GM23338 (cell line): Measurements from ENCODE around the gene INO80B. TPM values are rescaled to one million over a fixed set of nuclear protein-coding genes. Genes with fewer than 3 reads are reported as not detected.

ENCODE experiments used
- ATAC-seq: fragments of 200-7000 bp; cut with Tn5 transposase; 3 replicates; pipeline ENCODE4 v1.9.1; 2020
- DNase-seq: peaks from one replicate; pipeline ENCODE4 v3.0.0-alpha.2; 2015; ENCODE audit warnings: low spot score
- H2AFZ ChIP-seq: fragments of 200-600 bp; sonication (generic); 2 replicates; pipeline ENCODE4 v1.8.0; 2016; ENCODE audit warnings: antibody characterized with exemption, mild to moderate bottlenecking, moderate library complexity
- H3F3A ChIP-seq: fragments of 200-600 bp; sonication (generic); replicated peaks from 2 replicates; pipeline ENCODE4 v1.8.0; 2017; ENCODE audit warnings: antibody characterized with exemption, mixed run types, low read depth
- H3K27ac ChIP-seq: fragments of 200-600 bp; sonication (generic); 2 replicates; pipeline ENCODE4 v1.6.1; 2016; ENCODE audit warnings: low read depth
- H3K27me3 ChIP-seq: fragments of 200-600 bp; sonication (generic); 2 replicates; pipeline ENCODE4 v1.8.0; 2016; ENCODE audit warnings: mild to moderate bottlenecking, mixed run types, moderate library complexity; ENCODE audit not compliant: insufficient read depth
- H3K36me3 ChIP-seq: fragments of 200-600 bp; sonication (generic); 2 replicates; pipeline ENCODE4 v1.8.0; 2016; ENCODE audit warnings: mild to moderate bottlenecking; ENCODE audit not compliant: insufficient read depth
- H3K4me1 ChIP-seq: fragments of 200-600 bp; sonication (generic); 2 replicates; pipeline ENCODE4 v1.8.0; 2016; ENCODE audit warnings: mild to moderate bottlenecking, moderate library complexity; ENCODE audit not compliant: insufficient read depth
- H3K4me2 ChIP-seq: fragments of 200-600 bp; sonication (generic); 2 replicates; pipeline ENCODE4 v1.7.1; 2017; ENCODE audit warnings: mixed run types
- H3K4me3 ChIP-seq: fragments of 200-600 bp; sonication (generic); 2 replicates; pipeline ENCODE4 v1.6.1; 2016; ENCODE audit warnings: mixed run types
- H3K79me2 ChIP-seq: fragments of 200-600 bp; sonication (generic); replicated peaks from 2 replicates; pipeline ENCODE4 v1.8.0; 2017; ENCODE audit warnings: mild to moderate bottlenecking; ENCODE audit not compliant: insufficient read depth
- H3K9me2 ChIP-seq: fragments of 200-600 bp; sonication (generic); 2 replicates; pipeline ENCODE4 v1.8.0; 2017; ENCODE audit not compliant: insufficient read depth
- H4K20me1 ChIP-seq: fragments of 200-600 bp; sonication (generic); replicated peaks from 2 replicates; pipeline ENCODE4 v1.8.0; 2017; ENCODE audit warnings: mild to moderate bottlenecking; ENCODE audit not compliant: insufficient read depth
- H3K27ac Mint-ChIP-seq: 2 replicates; pipeline ENCODE4 v1.8.0; 2020; ENCODE audit warnings: inconsistent platforms, mild to moderate bottlenecking, moderate library complexity, mixed read lengths
- H3K27me3 Mint-ChIP-seq: 3 replicates; pipeline ENCODE4 v1.8.0; 2022; ENCODE audit warnings: low read depth, mild to moderate bottlenecking, moderate library complexity, mixed read lengths, inconsistent platforms; ENCODE audit not compliant: insufficient read depth, poor library complexity
- H3K36me3 Mint-ChIP-seq: 3 replicates; pipeline ENCODE4 v1.8.0; 2021; ENCODE audit warnings: low read depth, mild to moderate bottlenecking, inconsistent platforms, moderate library complexity, mixed read lengths
- H3K4me1 Mint-ChIP-seq: 3 replicates; pipeline ENCODE4 v1.8.0; 2020; ENCODE audit warnings: mild to moderate bottlenecking, inconsistent platforms, mixed read lengths
- H3K4me3 Mint-ChIP-seq: 3 replicates; pipeline ENCODE4 v1.8.0; 2021; ENCODE audit warnings: moderate library complexity, mild to moderate bottlenecking, inconsistent platforms, mixed read lengths
- H3K9me3 Mint-ChIP-seq: 3 replicates; pipeline ENCODE4 v1.8.0; 2020; ENCODE audit warnings: moderate library complexity, mild to moderate bottlenecking, inconsistent platforms, mixed read lengths
- CREB1 ChIP-seq: fragments of 250-450 bp; sonication (Bioruptor Pico); IDR thresholded peaks from 2 replicates; pipeline ENCODE4 v1.5.0; 2020; ENCODE audit warnings: low read depth, mild to moderate bottlenecking, moderate library complexity
- EZH2 ChIP-seq: fragments of 200-600 bp; sonication (generic); IDR thresholded peaks from one replicate; pipeline ENCODE4 v1.8.0; 2017; ENCODE audit warnings: antibody characterized with exemption, mild to moderate bottlenecking, low read depth; ENCODE audit not compliant: unreplicated experiment
- EZH2phosphoT487 ChIP-seq: fragments of 200-600 bp; sonication (generic); IDR thresholded peaks from one replicate; pipeline ENCODE4 v1.8.1; 2018; ENCODE audit warnings: antibody characterized with exemption; ENCODE audit not compliant: unreplicated experiment
- JUNB ChIP-seq: IDR thresholded peaks from one replicate; pipeline ENCODE4 v1.6.1; 2016; ENCODE audit warnings: antibody characterized with exemption; ENCODE audit not compliant: unreplicated experiment
- NANOG ChIP-seq: IDR thresholded peaks from 2 replicates; pipeline ENCODE4 v1.6.1; 2016; ENCODE audit warnings: antibody characterized with exemption, borderline replicate concordance
- POLR2AphosphoS5 ChIP-seq: IDR thresholded peaks from 2 replicates; pipeline ENCODE4 v1.6.1; 2016; ENCODE audit warnings: antibody characterized with exemption, low read depth
- STAT1 ChIP-seq: IDR thresholded peaks from one replicate; pipeline ENCODE4 v1.6.1; 2016; ENCODE audit warnings: antibody characterized with exemption; ENCODE audit not compliant: unreplicated experiment
- ZNF114 ChIP-seq: fragments of 250-450 bp; sonication (Bioruptor Pico); IDR thresholded peaks from 2 replicates; pipeline ENCODE4 v1.5.0; 2020; ENCODE audit warnings: mild to moderate bottlenecking, moderate library complexity
- ZNF331 ChIP-seq: fragments of 250-450 bp; sonication (Bioruptor Pico); IDR thresholded peaks from 2 replicates; pipeline ENCODE4 v1.5.0; 2020; ENCODE audit warnings: low read depth, mild to moderate bottlenecking, moderate library complexity
- polyA plus RNA-seq: library from polyadenylated mRNA; unstranded; fragments of >200 nt; fragmentation: Nextera tagmentation; extraction: Ambion mirVana; gene quantifications from 2 replicates; pipeline ENCODE4 v1.2.1, GENCODE V29; 2016
- total RNA-seq: library from RNA; depleted of rRNA; stranded (reverse); fragments of >200 nt; shearing (Covaris generic); gene quantifications from 2 replicates; pipeline ENCODE4 v1.2.3, GENCODE V29; 2014
- TF ChIP-seq, protein P1 (sequence below): IDR thresholded peaks from one replicate; pipeline ENCODE4 v1.6.1; 2018; ENCODE audit warnings: antibody characterized with exemption; ENCODE audit not compliant: unreplicated experiment
- TF ChIP-seq, protein P2 (sequence below), 2 experiments: fragments of 200-600 bp in 1 of 2; sonication (generic) in 1 of 2; conservative IDR thresholded peaks; 2 replicates each; pipeline versions ENCODE4 v1.5.1 to v1.6.1; 2016 to 2017; ENCODE audit warnings: antibody characterized with exemption in 2 of 2, low read depth in 2 of 2, mild to moderate bottlenecking in 2 of 2, moderate library complexity in 1 of 2
- TF ChIP-seq, protein P3 (sequence below): IDR thresholded peaks from 2 replicates; pipeline ENCODE4 v1.6.1; 2016; ENCODE audit warnings: antibody characterized with exemption
- TF ChIP-seq, protein P4 (sequence below): fragments of 250-450 bp; sonication (Bioruptor Pico); IDR thresholded peaks from 2 replicates; pipeline ENCODE4 v1.5.0; 2020; ENCODE audit warnings: mild to moderate bottlenecking, moderate library complexity

INO80B gene
- total and polyA plus RNA-seq, 2 experiments from 2014 or later = 5.1 to 21.8 TPM

DNA sequence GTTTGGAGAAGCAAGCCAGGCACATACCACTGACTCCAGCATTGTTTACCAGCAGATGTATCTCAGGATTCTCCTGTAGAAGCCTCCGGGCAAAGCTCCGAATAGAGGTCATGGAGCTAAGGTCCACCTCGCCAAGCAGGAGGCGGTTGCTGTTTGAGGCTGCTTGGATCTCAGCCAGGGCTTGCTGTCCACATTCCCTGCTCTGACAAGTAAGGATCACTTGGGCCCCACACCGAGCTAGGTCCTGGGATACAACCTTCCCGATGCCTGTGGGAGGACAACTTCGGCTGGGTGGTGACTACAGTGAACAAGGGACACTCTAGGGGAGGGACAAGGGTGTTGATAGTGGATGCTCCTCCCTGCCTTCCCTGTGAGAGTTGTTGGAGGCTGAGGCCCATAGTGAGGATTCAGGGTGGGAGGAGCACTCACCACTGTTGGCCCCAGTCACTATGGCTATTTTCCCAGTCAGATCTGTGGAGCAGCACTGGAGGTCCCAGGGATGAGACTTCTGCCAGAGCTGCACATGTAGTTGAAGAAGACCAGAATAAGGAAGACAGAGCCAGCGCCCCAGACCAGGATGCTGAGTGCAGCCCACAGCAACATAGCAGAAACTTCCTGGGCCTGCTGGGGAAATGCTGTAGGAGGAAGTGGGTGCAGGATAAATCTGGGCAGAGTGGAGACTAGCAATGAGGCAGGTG, 41.7 kb upstream of the INO80B start:
- Histone ChIP-seq H3F3A (0 out of 2 replicates have a peak, but pooled peaks cover 2% of the 10 kb centered on the region), H3K36me3 (no peaks in the 10 kb centered on the region), H4K20me1 (no peaks in the 10 kb centered on the region), H3K4me2 (no peak overlapping the region), H2AFZ (no peak overlapping the region), H3K4me3 (no peak overlapping the region), H3K9me2 (no peaks in the 10 kb centered on the region), H3K4me1 (peaks cover 16% of the 10 kb centered on the region), H3K27me3 (peaks cover 35% of the 10 kb centered on the region), H3K79me2 (no peaks in the 10 kb centered on the region), H3K27ac (no peak overlapping the region)
- no peaks in the 10 kb centered on the region for H3K36me3 Mint-ChIP-seq
- DNase-seq (no peak), ATAC-seq (no peak)
- H3K4me3 Mint-ChIP-seq = no peak overlapping the region
- H3K4me1 Mint-ChIP-seq = peaks cover 13% of the 10 kb centered on the region; the same call in 2 of the 3 replicates
- no peaks in the 10 kb centered on the region for H3K9me3 Mint-ChIP-seq
- no peak for TF ChIP-seq CREB1 (CRISPR knock-in tag)
- TF ChIP-seq, protein P1, sequence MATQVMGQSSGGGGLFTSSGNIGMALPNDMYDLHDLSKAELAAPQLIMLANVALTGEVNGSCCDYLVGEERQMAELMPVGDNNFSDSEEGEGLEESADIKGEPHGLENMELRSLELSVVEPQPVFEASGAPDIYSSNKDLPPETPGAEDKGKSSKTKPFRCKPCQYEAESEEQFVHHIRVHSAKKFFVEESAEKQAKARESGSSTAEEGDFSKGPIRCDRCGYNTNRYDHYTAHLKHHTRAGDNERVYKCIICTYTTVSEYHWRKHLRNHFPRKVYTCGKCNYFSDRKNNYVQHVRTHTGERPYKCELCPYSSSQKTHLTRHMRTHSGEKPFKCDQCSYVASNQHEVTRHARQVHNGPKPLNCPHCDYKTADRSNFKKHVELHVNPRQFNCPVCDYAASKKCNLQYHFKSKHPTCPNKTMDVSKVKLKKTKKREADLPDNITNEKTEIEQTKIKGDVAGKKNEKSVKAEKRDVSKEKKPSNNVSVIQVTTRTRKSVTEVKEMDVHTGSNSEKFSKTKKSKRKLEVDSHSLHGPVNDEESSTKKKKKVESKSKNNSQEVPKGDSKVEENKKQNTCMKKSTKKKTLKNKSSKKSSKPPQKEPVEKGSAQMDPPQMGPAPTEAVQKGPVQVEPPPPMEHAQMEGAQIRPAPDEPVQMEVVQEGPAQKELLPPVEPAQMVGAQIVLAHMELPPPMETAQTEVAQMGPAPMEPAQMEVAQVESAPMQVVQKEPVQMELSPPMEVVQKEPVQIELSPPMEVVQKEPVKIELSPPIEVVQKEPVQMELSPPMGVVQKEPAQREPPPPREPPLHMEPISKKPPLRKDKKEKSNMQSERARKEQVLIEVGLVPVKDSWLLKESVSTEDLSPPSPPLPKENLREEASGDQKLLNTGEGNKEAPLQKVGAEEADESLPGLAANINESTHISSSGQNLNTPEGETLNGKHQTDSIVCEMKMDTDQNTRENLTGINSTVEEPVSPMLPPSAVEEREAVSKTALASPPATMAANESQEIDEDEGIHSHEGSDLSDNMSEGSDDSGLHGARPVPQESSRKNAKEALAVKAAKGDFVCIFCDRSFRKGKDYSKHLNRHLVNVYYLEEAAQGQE = no peak
- TF ChIP-seq, protein P2, sequence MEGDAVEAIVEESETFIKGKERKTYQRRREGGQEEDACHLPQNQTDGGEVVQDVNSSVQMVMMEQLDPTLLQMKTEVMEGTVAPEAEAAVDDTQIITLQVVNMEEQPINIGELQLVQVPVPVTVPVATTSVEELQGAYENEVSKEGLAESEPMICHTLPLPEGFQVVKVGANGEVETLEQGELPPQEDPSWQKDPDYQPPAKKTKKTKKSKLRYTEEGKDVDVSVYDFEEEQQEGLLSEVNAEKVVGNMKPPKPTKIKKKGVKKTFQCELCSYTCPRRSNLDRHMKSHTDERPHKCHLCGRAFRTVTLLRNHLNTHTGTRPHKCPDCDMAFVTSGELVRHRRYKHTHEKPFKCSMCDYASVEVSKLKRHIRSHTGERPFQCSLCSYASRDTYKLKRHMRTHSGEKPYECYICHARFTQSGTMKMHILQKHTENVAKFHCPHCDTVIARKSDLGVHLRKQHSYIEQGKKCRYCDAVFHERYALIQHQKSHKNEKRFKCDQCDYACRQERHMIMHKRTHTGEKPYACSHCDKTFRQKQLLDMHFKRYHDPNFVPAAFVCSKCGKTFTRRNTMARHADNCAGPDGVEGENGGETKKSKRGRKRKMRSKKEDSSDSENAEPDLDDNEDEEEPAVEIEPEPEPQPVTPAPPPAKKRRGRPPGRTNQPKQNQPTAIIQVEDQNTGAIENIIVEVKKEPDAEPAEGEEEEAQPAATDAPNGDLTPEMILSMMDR (conservative IDR thresholded peaks at IDR 0.05; ENCODE audit: low read depth in 2 of 2) = no peak
- TF ChIP-seq, protein P3, sequence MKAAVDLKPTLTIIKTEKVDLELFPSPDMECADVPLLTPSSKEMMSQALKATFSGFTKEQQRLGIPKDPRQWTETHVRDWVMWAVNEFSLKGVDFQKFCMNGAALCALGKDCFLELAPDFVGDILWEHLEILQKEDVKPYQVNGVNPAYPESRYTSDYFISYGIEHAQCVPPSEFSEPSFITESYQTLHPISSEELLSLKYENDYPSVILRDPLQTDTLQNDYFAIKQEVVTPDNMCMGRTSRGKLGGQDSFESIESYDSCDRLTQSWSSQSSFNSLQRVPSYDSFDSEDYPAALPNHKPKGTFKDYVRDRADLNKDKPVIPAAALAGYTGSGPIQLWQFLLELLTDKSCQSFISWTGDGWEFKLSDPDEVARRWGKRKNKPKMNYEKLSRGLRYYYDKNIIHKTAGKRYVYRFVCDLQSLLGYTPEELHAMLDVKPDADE = no peak
- TF ChIP-seq ZNF114 (CRISPR knock-in tag) = no peak
- no peak for TF ChIP-seq EZH2
- TF ChIP-seq STAT1 = no peak
- TF ChIP-seq EZH2phosphoT487 = no peak
- no peak for TF ChIP-seq NANOG
- no peak for TF ChIP-seq ZNF331
- TF ChIP-seq POLR2AphosphoS5 = no peak
- TF ChIP-seq, protein P4, sequence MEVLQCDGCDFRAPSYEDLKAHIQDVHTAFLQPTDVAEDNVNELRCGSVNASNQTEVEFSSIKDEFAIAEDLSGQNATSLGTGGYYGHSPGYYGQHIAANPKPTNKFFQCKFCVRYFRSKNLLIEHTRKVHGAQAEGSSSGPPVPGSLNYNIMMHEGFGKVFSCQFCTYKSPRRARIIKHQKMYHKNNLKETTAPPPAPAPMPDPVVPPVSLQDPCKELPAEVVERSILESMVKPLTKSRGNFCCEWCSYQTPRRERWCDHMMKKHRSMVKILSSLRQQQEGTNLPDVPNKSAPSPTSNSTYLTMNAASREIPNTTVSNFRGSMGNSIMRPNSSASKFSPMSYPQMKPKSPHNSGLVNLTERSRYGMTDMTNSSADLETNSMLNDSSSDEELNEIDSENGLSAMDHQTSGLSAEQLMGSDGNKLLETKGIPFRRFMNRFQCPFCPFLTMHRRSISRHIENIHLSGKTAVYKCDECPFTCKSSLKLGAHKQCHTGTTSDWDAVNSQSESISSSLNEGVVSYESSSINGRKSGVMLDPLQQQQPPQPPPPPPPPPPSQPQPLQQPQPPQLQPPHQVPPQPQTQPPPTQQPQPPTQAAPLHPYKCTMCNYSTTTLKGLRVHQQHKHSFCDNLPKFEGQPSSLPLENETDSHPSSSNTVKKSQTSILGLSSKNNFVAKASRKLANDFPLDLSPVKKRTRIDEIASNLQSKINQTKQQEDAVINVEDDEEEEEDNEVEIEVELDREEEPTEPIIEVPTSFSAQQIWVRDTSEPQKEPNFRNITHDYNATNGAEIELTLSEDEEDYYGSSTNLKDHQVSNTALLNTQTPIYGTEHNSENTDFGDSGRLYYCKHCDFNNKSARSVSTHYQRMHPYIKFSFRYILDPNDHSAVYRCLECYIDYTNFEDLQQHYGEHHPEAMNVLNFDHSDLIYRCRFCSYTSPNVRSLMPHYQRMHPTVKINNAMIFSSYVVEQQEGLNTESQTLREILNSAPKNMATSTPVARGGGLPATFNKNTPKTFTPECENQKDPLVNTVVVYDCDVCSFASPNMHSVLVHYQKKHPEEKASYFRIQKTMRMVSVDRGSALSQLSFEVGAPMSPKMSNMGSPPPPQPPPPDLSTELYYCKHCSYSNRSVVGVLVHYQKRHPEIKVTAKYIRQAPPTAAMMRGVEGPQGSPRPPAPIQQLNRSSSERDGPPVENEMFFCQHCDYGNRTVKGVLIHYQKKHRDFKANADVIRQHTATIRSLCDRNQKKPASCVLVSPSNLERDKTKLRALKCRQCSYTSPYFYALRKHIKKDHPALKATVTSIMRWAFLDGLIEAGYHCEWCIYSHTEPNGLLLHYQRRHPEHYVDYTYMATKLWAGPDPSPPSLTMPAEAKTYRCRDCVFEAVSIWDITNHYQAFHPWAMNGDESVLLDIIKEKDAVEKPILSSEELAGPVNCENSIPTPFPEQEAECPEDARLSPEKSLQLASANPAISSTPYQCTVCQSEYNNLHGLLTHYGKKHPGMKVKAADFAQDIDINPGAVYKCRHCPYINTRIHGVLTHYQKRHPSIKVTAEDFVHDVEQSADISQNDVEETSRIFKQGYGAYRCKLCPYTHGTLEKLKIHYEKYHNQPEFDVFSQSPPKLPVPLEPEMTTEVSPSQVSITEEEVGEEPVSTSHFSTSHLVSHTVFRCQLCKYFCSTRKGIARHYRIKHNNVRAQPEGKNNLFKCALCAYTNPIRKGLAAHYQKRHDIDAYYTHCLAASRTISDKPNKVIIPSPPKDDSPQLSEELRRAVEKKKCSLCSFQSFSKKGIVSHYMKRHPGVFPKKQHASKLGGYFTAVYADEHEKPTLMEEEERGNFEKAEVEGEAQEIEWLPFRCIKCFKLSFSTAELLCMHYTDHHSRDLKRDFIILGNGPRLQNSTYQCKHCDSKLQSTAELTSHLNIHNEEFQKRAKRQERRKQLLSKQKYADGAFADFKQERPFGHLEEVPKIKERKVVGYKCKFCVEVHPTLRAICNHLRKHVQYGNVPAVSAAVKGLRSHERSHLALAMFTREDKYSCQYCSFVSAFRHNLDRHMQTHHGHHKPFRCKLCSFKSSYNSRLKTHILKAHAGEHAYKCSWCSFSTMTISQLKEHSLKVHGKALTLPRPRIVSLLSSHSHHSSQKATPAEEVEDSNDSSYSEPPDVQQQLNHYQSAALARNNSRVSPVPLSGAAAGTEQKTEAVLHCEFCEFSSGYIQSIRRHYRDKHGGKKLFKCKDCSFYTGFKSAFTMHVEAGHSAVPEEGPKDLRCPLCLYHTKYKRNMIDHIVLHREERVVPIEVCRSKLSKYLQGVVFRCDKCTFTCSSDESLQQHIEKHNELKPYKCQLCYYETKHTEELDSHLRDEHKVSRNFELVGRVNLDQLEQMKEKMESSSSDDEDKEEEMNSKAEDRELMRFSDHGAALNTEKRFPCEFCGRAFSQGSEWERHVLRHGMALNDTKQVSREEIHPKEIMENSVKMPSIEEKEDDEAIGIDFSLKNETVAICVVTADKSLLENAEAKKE (CRISPR knock-in tag) = no peak
- no peak for TF ChIP-seq JUNB
- H3K27me3 Mint-ChIP-seq = peaks cover 30% of the 10 kb centered on the region
- H3K27ac Mint-ChIP-seq = no peak overlapping the region
